22Rv1 (cell line): Measurements from ENCODE around the gene HARBI1.

Experiments
- ZFX ChIP-seq: fragments of 450-650 bp; IDR thresholded peaks from 2 replicates; pipeline ENCODE4 v1.6.1; 2017; ENCODE audit warnings: antibody characterized with exemption, borderline replicate concordance
- TF ChIP-seq, protein P1 (sequence below): fragments of 450-650 bp; IDR thresholded peaks from 2 replicates; pipeline ENCODE4 v1.5.1; 2017; ENCODE audit warnings: mild to moderate bottlenecking

DNA sequence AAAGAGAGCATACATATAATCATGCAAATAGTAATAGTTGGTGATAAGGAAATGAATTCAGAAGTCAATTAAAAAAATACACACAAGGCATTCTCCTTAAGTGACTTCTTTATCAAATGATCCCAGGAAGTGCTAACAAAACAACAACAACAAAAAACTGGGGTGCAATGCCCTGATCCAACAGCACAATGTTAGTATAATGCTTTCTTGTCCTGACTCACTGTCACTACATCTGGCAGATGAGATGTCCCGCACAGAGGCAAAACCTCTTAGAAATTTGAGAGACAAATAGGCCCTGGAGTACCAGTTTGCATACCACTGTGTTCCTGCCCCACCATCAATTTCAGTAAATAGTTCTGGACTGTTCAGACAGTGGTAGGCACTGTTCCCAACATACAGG is 12.2 kb downstream of the HARBI1 start:
- TF ChIP-seq, protein P1, sequence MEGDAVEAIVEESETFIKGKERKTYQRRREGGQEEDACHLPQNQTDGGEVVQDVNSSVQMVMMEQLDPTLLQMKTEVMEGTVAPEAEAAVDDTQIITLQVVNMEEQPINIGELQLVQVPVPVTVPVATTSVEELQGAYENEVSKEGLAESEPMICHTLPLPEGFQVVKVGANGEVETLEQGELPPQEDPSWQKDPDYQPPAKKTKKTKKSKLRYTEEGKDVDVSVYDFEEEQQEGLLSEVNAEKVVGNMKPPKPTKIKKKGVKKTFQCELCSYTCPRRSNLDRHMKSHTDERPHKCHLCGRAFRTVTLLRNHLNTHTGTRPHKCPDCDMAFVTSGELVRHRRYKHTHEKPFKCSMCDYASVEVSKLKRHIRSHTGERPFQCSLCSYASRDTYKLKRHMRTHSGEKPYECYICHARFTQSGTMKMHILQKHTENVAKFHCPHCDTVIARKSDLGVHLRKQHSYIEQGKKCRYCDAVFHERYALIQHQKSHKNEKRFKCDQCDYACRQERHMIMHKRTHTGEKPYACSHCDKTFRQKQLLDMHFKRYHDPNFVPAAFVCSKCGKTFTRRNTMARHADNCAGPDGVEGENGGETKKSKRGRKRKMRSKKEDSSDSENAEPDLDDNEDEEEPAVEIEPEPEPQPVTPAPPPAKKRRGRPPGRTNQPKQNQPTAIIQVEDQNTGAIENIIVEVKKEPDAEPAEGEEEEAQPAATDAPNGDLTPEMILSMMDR = no peak
- no peak for TF ChIP-seq ZFX
